GM12874 (cell line): ENCODE measurements around the gene DPYD.

Experiments used
- TF ChIP-seq, protein P1 (sequence below): IDR thresholded peaks from 2 replicates; pipeline ENCODE4 v1.5.1; 2011; ENCODE audit warnings: low read depth, mild to moderate bottlenecking, control low read depth, low read length, moderate library complexity; ENCODE audit not compliant: insufficient read depth

The DPYD gene

DNA sequence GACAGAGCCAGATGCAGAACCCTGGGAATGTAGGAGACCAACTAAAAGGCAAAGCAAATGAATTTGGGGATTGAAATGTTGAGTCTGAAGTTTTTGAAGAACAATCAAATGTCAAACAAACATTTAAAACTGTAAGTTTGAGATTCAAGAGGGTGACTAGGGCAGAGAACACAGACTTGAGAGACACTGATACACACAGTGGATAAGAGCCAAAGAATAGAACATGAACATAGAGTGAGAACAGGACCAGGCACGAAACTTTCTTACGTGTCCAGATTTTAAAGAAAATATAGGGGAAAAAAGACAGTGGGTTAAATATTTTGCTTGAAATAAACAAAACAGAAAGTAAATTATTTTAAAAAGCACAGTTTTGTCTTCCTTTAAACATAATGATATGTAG, 115.7 kb downstream of the DPYD start:
- TF ChIP-seq, protein P1, sequence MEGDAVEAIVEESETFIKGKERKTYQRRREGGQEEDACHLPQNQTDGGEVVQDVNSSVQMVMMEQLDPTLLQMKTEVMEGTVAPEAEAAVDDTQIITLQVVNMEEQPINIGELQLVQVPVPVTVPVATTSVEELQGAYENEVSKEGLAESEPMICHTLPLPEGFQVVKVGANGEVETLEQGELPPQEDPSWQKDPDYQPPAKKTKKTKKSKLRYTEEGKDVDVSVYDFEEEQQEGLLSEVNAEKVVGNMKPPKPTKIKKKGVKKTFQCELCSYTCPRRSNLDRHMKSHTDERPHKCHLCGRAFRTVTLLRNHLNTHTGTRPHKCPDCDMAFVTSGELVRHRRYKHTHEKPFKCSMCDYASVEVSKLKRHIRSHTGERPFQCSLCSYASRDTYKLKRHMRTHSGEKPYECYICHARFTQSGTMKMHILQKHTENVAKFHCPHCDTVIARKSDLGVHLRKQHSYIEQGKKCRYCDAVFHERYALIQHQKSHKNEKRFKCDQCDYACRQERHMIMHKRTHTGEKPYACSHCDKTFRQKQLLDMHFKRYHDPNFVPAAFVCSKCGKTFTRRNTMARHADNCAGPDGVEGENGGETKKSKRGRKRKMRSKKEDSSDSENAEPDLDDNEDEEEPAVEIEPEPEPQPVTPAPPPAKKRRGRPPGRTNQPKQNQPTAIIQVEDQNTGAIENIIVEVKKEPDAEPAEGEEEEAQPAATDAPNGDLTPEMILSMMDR = no peak

DNA sequence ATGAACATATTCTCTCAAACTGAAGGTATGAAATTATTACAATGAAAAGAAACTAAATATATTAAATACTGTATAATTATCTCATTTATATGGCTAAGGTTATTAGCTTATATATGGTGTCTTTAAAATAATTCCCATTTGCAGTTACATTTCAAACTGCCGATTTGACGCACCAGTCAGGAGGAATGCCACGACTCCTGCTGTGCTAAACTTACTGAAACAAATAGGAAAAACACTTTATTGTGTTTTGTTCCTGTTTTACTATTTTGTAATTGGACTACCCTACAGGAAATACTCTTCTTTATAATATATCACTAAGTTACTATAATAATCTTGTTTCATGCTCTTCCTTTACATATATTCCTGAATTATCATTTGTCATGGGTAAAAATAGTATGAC, 117.8 kb downstream of the DPYD start:
- TF ChIP-seq, protein P1 = no peak

DNA sequence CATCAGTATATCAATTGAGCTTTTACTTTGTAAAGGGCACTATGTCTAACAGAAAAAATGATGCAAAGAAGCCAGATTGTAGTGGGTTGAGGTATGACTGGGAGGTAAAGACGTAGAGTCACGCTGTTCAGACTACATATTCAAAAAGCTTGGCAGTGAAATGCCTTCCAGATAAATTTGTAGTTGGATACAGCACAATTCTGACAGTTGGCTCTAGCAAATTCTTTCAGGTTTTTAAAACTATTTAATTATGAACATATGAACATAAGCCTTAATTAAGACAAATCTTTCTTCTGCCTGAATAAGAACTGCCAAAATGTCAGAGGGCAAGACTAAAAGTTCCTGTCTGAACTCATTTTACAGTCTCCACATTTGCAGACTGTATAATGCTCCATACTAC, 118.8 kb downstream of the DPYD start:
- TF ChIP-seq, protein P1 = no peak

DNA sequence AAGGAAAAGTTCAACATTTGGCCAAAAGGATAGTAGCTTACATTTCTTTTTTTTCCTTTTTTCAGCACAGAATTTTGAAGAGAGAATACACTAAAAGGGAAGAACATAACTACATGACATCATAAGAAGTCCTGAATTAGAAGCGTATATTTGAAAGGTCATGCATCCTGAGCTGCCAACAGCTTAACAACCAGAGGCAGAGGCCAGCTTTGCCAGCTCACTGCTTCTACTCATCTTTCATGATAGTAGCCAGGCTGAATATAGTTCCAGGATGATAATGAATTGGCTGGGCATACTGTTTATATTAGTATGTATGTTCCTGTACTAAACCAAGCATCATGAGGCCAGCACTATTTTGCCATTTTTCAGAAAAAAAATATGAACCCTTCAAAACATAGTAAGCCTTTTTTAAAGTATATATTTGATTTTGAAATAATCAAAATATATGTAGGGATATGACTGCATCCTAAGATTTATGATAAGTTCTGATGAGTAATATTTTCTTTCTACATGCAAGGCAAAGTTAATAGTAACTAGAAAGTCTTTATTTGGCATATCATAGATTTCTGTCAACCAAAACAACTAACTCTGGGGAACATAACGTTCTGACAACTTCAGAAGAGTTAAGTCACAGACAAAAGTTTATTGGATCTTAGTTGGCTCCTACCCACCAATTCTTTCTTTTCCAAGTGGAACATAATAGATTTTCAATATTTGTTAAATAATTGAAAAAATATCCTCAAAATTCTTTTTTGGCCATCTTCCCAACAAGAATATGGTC, 123.2 kb downstream of the DPYD start:
- TF ChIP-seq, protein P1 = no peak

DNA sequence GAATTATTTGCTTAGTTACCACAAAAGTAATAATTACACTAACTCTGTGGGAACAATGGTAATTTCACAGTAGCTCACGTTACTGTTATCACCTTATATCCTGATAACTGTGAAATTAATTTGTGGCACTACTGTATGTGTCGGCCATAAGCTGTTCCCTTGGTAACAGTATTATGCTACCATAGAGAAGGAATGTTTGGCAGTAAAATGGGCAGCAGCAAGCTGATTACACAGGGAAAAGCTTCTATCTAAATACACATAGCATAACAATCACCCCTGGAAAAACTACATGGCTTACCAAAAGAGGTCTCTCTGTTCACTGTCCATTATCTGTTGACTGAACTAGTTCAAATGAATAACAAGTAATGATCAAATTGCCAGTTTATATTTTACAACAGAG, 124.1 kb downstream of the DPYD start:
- TF ChIP-seq, protein P1 = no peak

DNA sequence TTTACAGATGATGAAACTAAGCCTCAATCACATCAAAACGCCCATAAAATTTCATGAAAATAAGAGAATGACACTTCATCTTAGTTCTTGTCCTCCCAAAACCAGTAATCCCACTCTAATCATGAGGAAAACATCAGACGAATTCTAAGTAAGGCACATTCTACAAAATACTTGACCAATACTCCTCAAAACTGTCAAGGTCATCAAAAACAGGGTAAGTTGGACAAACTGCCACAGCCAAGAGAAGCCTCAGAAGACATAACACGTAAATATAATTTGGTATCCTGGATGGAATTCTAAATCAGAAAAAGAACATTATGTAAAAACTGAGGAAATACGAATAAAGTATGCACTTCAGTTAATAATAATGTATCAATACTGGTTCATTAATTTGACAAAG, 128.2 kb downstream of the DPYD start:
- TF ChIP-seq, protein P1 = no peak

DNA sequence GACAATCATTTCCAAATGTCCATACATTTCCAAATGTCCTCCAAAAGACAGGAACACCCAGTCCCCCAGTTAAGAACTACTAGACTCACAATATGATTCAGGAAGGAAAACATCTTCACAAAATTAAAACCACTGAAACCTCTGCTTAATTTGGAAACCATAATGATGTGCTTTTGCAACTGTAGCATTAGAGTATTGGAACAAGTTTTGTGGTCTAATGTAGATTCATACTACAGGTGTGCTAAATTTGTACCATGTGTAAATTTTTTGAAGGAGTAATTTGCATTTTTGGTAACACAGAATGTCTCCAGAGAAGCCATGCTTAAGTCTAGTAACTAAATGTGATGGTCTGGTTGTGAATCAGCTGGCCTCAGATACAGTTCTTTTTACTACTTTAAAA, 129.6 kb downstream of the DPYD start:
- TF ChIP-seq, protein P1 = no peak

DNA sequence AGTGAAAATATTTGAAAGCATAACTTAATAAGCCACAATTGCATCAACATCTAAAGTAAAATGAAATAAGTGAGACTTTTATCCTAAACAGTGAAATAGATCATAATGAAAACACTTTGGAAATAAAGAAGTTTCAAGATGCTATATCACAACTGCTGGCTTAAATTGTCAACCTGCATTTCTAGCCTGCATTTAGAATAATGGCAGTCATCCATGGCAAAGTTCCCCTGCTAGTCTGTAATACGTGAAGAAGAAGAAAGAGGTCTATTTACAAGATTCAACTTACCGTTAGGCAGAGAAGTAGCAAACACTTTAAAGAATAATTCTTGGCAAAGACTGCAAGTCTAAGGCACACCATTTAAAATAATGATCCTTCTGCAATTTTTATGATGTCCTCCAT, 133.6 kb downstream of the DPYD start:
- TF ChIP-seq, protein P1 = no peak
